ENCODE data around the gene TUBE1.
A peak's percentile ranks its signal among the peaks of the same experiment; 100 is the strongest.
"Not testable (repeated sequence)": the region's sequence is repeated elsewhere in the genome, so short reads cannot be mapped to it uniquely, and the experiment has no call there.

The TUBE1 gene

DNA sequence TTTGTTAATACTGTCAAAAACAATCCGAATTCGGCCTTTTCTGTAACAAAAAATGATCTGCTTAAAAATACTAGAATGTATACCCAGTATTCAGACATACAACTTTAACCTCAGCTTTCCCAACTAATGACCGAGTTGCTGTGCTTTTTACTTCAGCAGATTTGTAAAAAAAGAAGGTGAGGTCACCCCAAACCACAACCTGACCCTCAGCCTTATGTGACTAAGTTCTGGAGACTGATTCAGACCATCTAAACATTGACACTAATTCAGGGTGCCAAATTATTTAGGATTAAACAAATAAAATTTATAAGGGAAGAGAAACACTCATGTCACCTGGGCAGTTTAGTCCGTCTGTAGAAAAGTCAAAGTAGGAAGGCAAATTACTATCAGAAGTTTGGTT is 25.7 kb downstream of the TUBE1 start:
- Histone ChIP-seq H3K4me1 (ENCODE audit: control insufficient read depth, insufficient read depth, low read length) (no peaks in the 10 kb centered on the region), H3K9ac (ENCODE audit: low read depth, low read length) (no peak overlapping the region), H3K36me3 (ENCODE audit: insufficient read depth, low read length) (no peaks in the 10 kb centered on the region), H3K9me3 (replicated peaks; ENCODE audit: low read length) (no peaks in the 10 kb centered on the region), H3K4me3 (ENCODE audit: low read length) (no peak overlapping the region), H3K4me2 (ENCODE audit: low read length) (no peak overlapping the region), H3K27me3 (ENCODE audit: control insufficient read depth, insufficient read depth, low read length) (peaks cover 6% of the 10 kb centered on the region)

DNA sequence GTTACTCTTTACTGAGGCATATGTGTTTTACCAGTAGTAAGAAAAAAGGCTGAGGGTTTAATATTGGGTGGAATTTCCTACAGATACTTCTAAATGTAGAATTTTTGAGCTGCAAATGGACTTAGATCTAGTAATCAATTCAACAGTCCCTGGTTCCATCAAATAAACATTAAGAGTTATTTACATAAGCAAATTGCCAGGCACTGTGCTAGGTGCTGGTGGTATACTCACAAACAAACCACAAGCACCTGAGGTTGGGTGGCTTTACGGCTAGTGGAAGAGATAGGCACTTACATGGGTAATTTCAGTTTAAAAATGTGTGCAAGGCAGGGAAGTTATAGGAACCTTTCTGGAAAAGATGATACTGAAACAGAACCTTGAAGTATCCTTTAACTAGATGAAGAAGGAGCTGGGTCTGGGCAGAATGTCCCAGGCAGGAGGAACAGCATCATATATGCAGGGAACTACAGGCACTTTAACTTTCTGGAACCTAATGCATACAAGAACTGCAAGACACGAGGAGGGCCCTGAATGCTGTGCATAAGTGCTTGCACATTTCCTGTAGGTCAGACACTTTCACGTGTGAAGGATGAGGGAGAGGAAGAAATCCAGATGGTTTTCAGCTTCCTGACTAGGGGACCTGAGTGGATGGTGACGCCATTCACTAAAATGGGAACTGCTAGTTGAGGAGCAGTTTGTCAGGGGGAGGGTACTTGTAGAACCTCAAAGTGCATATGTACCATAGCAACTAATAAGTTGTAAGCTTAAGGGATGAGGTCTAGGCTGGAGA is 28.8 kb downstream of the TUBE1 start:
- Histone ChIP-seq H3K9me3 (replicated peaks; ENCODE audit: low read length) (no peaks in the 10 kb centered on the region), H3K27me3 (ENCODE audit: control insufficient read depth, insufficient read depth, low read length) (peaks cover 6% of the 10 kb centered on the region), H3K4me3 (ENCODE audit: low read length) (no peak overlapping the region), H3K4me1 (ENCODE audit: control insufficient read depth, insufficient read depth, low read length) (no peaks in the 10 kb centered on the region), H3K4me2 (ENCODE audit: low read length) (no peak overlapping the region), H3K9ac (ENCODE audit: low read depth, low read length) (no peak overlapping the region), H3K36me3 (ENCODE audit: insufficient read depth, low read length) (no peaks in the 10 kb centered on the region)

DNA sequence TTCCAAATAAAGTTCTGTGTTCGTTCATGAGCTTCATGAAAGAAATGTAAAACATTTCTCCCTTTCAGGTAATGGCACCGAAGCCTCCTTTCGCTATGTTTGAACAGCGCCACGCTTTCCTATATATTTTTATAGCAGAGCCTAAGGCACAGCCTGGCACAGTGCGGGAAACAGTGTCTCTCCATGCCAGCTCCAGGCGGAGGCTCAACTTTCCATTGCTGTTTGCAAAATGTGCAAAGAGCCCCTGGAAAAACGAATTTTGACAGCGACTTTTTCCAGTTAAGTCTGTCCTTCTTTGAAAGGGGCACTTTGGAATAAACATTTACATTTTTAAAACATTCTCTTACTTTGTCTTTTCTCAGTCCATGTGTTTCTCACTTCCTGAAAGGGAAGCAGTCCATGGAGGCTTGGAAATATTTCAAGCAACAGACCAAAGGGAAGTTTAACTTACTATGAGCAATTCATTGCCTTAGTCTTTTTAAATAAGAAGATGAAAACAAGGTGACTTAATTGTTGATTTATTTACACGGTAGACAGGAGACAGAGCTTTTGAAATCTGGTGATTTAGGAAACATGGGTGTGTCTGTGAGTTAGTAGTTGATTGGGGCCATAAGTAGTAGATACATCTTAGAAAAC is 32.6 kb downstream of the TUBE1 start:
- H3K4me3 ChIP-seq (ENCODE audit: low read length): no peak overlapping the region

DNA sequence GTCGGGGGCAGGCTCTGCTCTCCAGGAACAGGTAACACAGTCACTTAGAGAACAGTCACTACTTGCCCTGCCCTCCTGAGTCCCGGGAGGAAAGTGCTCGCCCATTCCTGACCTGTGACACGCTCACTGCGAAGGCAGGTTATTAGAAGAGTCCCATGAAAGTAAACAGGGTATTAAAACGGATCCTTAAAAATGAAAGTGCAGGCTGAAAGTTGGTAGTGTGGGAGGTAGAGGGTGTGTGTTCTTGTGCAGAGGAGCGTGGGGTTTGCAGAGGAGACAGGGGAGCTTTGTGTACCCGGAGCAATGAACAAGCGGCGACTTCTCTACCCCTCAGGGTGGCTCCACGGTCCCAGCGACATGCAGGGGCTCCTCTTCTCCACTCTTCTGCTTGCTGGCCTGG is 33.3 kb downstream of the TUBE1 start, which contains the start of gene CCN6:
Gene CCN6 (plus strand): TSS at position 104 of the 400 bp plus-strand sequence. CDS start 254 bp downstream, at position 358.
- Histone ChIP-seq H3K27me3 (ENCODE audit: control insufficient read depth, insufficient read depth, low read length) (peaks cover 6% of the 10 kb centered on the region), H3K36me3 (ENCODE audit: insufficient read depth, low read length) (no peaks in the 10 kb centered on the region), H3K9me3 (replicated peaks; ENCODE audit: low read length) (no peaks in the 10 kb centered on the region), H3K4me1 (ENCODE audit: control insufficient read depth, insufficient read depth, low read length) (no peaks in the 10 kb centered on the region), H3K4me2 (ENCODE audit: low read length) (no peak within 1 kb of the TSS), H3K9ac (ENCODE audit: low read depth, low read length) (no peak within 1 kb of the TSS), H3K4me3 (ENCODE audit: low read length) (no peak within 1 kb of the TSS)

More for the DNA sequence above, 32.6 kb downstream of the TUBE1 start:
- no peaks in the 10 kb centered on the region for H3K4me1 ChIP-seq (ENCODE audit: control insufficient read depth, insufficient read depth, low read length)
- no peaks in the 10 kb centered on the region for H3K9me3 ChIP-seq (replicated peaks; ENCODE audit: low read length)
- no peak overlapping the region for H3K9ac ChIP-seq (ENCODE audit: low read depth, low read length)
- H3K36me3 ChIP-seq (ENCODE audit: insufficient read depth, low read length): no peaks in the 10 kb centered on the region
- H3K27me3 ChIP-seq (ENCODE audit: control insufficient read depth, insufficient read depth, low read length): peaks cover 6% of the 10 kb centered on the region
- H3K4me2 ChIP-seq (ENCODE audit: low read length): no peak overlapping the region

DNA sequence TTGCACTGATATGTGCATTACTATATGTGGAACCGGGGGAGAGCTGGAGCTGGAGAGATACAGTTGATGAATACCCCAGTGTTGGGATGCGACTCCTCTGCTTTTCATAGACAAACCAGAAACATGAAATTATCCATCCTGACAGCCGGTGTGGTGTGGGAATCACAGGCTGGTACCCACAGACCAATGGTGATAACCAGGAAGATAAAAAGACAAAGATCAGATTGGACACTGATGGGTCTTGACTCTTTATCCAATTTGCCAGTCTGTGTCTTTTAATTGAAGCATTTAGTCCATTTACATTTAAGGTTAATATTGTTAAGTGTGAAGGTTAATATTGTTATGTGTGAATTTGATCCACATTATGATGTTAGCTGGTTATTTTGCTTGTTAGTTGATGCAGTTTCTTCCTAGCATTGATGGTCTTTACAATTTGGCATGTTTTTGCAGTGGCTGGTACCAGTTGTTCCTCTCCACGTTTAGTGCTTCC is 36.0 kb downstream of the TUBE1 start:
- not testable (repeated sequence) for H3K4me2 ChIP-seq (ENCODE audit: low read length); H3K4me3 ChIP-seq (ENCODE audit: low read length); H3K27me3 ChIP-seq (ENCODE audit: control insufficient read depth, insufficient read depth, low read length); H3K36me3 ChIP-seq (ENCODE audit: insufficient read depth, low read length); H3K9me3 ChIP-seq (replicated peaks; ENCODE audit: low read length); H3K9ac ChIP-seq (ENCODE audit: low read depth, low read length); H3K4me1 ChIP-seq (ENCODE audit: control insufficient read depth, insufficient read depth, low read length)

DNA sequence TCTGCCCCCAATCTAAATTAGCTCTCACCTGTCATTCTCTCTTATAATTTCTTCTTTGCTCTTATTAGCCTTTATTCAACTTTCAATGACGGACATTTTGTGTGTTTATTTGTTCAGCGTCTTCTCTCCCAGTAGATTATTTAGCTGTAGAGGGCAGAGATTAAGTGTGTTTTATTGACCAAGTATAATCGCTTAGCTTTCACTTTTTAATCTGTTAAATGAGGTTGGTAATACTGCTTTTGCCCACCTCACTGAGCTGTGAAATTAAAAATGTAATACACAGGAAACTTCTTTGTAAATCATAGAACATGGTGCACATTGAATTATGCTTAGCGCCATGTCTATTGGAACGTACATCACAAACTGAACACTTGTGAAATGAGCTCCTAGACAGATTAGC is 36.9 kb downstream of the TUBE1 start:
- H3K36me3 ChIP-seq (ENCODE audit: insufficient read depth, low read length): no peaks in the 10 kb centered on the region

DNA sequence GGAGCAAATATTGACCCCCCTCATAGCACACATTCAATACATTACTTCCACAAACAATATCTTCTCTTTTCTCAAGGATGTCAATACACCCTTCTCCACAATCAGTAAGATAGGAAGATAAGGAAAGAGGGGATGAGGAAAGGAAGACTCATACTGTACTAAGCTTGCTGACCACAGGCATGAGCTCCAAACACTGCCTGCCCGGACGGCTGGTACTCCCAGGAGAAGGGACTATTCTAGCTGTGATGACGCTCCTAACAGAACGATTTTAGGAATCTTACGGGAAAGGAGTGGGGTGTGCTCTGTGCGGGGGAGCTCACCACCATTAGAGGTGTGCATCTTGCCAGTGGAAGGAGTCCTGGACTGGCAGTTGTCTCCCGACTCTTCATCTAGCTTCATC is 37.3 kb downstream of the TUBE1 start:
- Histone ChIP-seq H3K36me3 (ENCODE audit: insufficient read depth, low read length) (no peaks in the 10 kb centered on the region), H3K4me1 (ENCODE audit: control insufficient read depth, insufficient read depth, low read length) (peaks cover 6% of the 10 kb centered on the region), H3K4me3 (ENCODE audit: low read length) (no peak overlapping the region)

More for the DNA sequence above, 36.9 kb downstream of the TUBE1 start:
- Histone ChIP-seq H3K4me3 (ENCODE audit: low read length) (no peak overlapping the region), H3K9ac (ENCODE audit: low read depth, low read length) (no peak overlapping the region), H3K27me3 (ENCODE audit: control insufficient read depth, insufficient read depth, low read length) (no peaks in the 10 kb centered on the region), H3K4me1 (ENCODE audit: control insufficient read depth, insufficient read depth, low read length) (peaks cover 2% of the 10 kb centered on the region), H3K9me3 (replicated peaks; ENCODE audit: low read length) (no peaks in the 10 kb centered on the region), H3K4me2 (ENCODE audit: low read length) (no peak overlapping the region)

DNA sequence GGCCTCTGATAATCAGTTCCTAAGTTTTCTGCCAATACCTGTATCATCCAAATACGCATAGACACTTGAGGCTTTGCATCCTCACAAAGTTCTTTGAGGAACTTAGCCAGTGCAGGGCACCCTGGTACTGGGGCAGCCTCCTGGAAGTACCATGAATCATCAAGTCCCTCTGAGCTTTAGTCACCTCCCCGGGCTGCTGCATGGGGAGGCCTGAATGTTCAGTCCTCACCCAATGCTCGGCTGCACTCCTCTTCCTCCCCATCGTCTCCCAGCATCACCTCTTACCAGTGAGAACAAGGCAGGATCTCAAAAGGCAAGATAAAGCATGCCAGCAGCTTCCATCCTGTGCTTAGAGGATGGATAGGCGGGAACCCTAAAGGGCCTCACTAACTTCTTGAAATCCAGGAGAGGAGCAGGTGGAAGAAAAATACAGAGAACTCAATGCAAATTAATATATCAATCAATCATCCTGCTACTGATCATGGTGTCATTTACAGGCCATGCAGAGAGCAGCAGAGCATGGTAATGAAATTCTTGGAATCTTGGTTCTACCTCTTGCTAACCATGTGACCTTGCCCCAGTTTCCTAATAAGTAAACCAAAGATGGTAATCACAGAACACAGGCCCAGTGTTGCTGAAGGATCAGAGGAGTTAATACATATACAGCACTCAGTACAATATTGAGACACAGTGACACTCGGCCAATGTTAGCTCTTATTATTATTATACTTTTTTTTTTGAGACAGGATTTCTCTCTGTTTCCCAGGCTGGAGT is 38.1 kb downstream of the TUBE1 start:
- Histone ChIP-seq H3K36me3 (ENCODE audit: insufficient read depth, low read length) (no peaks in the 10 kb centered on the region), H3K4me1 (ENCODE audit: control insufficient read depth, insufficient read depth, low read length) (peaks cover 13% of the 10 kb centered on the region), H3K27me3 (ENCODE audit: control insufficient read depth, insufficient read depth, low read length) (no peaks in the 10 kb centered on the region), H3K4me3 (ENCODE audit: low read length) (no peak overlapping the region), H3K4me2 (ENCODE audit: low read length) (no peak overlapping the region), H3K9ac (ENCODE audit: low read depth, low read length) (no peak overlapping the region), H3K9me3 (replicated peaks; ENCODE audit: low read length) (no peaks in the 10 kb centered on the region)

More for the DNA sequence above, 37.3 kb downstream of the TUBE1 start:
- Histone ChIP-seq H3K4me2 (ENCODE audit: low read length) (no peak overlapping the region), H3K27me3 (ENCODE audit: control insufficient read depth, insufficient read depth, low read length) (no peaks in the 10 kb centered on the region), H3K9me3 (replicated peaks; ENCODE audit: low read length) (no peaks in the 10 kb centered on the region), H3K9ac (ENCODE audit: low read depth, low read length) (no peak overlapping the region)

DNA sequence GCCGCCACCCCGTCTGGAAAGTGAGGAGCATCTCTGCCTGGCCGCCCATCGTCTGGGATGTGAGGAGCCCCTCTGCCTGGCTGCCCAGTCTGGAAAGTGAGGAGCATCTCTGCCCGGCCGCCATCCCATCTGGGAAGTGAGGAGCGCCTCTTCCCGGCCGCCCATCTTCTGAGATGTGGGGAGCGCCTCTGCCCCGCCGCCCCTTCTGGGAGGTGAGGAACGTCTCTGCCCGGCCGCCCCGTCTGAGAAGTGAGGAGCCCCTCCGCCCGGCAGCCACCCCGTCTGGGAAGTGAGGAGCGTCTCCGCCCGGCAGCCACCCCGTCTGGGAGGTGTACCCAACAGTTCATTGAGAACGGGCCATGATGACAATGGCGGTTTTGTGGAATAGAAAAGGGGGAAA is 39.8 kb downstream of the TUBE1 start:
- not testable (repeated sequence) for H3K27me3 ChIP-seq (ENCODE audit: control insufficient read depth, insufficient read depth, low read length); H3K4me3 ChIP-seq (ENCODE audit: low read length); H3K9me3 ChIP-seq (replicated peaks; ENCODE audit: low read length); H3K4me2 ChIP-seq (ENCODE audit: low read length); H3K9ac ChIP-seq (ENCODE audit: low read depth, low read length); H3K36me3 ChIP-seq (ENCODE audit: insufficient read depth, low read length)
- H3K4me1 ChIP-seq (ENCODE audit: control insufficient read depth, insufficient read depth, low read length): peaks cover 22% of the 10 kb centered on the region

DNA sequence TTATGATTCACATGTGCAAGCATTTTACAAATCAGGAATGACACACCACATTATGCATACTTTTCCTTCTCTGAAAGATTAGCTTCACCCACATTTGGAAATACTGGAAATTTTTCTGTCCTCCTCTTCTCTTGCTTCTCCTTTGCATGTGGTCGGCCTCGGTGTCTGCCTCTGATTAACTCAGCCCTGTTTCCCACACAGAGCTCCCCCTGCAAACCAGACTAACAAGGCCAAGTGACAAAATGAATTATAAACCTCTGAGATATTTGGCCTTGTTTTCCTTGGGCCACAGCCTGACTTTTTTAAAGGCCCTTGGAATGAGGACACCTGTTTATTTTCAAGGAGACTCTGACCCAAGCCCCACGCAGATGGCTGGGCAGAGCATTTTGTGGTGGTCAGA is 42.4 kb downstream of the TUBE1 start:
- peaks cover 49% of the 10 kb centered on the region for H3K4me1 ChIP-seq (ENCODE audit: control insufficient read depth, insufficient read depth, low read length)
- no peaks in the 10 kb centered on the region for H3K9me3 ChIP-seq (replicated peaks; ENCODE audit: low read length)
- no peaks in the 10 kb centered on the region for H3K27me3 ChIP-seq (ENCODE audit: control insufficient read depth, insufficient read depth, low read length)
- H3K4me3 ChIP-seq (ENCODE audit: low read length): no peak overlapping the region
- peak overlapping the region; percentile 57 for H3K9ac ChIP-seq (ENCODE audit: low read depth, low read length)
- H3K36me3 ChIP-seq (ENCODE audit: insufficient read depth, low read length): no peaks in the 10 kb centered on the region
- H3K4me2 ChIP-seq (ENCODE audit: low read length): no peak overlapping the region

DNA sequence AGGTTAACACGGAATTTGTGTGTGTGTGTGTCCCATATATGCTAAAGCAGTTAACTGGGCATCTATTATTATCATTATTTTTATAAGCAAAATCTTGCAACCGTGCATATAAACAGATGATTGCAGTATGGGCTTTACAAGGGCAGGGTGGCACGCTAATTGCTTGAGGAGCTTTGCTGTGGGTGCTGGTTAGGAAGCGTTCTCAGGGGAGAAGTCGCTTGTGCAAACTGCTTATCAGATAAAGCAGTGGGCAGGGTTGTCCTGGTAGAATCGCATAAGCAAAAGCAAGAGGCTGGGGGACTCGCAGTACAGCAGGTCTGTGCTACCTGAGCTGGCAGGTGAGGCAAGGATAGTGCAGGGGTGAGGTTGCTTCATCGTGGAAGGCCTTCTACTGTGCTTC is 43.1 kb downstream of the TUBE1 start:
- peaks cover 55% of the 10 kb centered on the region for H3K4me1 ChIP-seq (ENCODE audit: control insufficient read depth, insufficient read depth, low read length)
- H3K27me3 ChIP-seq (ENCODE audit: control insufficient read depth, insufficient read depth, low read length): no peaks in the 10 kb centered on the region
- H3K9ac ChIP-seq (ENCODE audit: low read depth, low read length): peak overlapping the region; percentile 57
- no peak overlapping the region for H3K4me3 ChIP-seq (ENCODE audit: low read length)
- no peaks in the 10 kb centered on the region for H3K36me3 ChIP-seq (ENCODE audit: insufficient read depth, low read length)
- no peak overlapping the region for H3K4me2 ChIP-seq (ENCODE audit: low read length)
- no peaks in the 10 kb centered on the region for H3K9me3 ChIP-seq (replicated peaks; ENCODE audit: low read length)

Data from skeletal muscle satellite cell (primary cell).